HEK293 (cell line): Measurements from ENCODE around the gene BLOC1S3.
"Not testable (repeated sequence)": the region's sequence is repeated elsewhere in the genome, so short reads cannot be mapped to it uniquely, and the experiment has no call there.

ENCODE experiments used
- CTCF ChIA-PET: fragments of 350-600 bp; formaldehyde crosslinking; extraction: SDS; loops from one replicate; lab custom pipeline; 2021; ENCODE audit warnings: antibody characterized with exemption; lab: Yijun Ruan, JAX
- POLR2A ChIA-PET: fragments of 300-600 bp; formaldehyde crosslinking; extraction: SDS; loops from one replicate; lab custom pipeline; 2020; ENCODE audit warnings: antibody characterized with exemption, inconsistent platforms; lab: Yijun Ruan, JAX
- H3K27ac ChIP-seq: fragments of 200-500 bp; sonication (Bioruptor generic); 2 replicates; pipeline ENCODE4 v1.5.1; 2014; ENCODE audit warnings: low read depth, low read length, control low read depth, inconsistent platforms; ENCODE audit errors: extremely low read depth
- H3K36me3 ChIP-seq, 2 experiments: fragments of 200-500 bp in 1 of 2; sonication (Bioruptor generic) in 1 of 2; 1 replicate in 1 of 2; 2 replicates in 1 of 2; pipeline ENCODE4 v1.5.1; 2014 to 2017; ENCODE audit warnings: inconsistent platforms in 2 of 2, low read length in 2 of 2; ENCODE audit not compliant: control insufficient read depth in 2 of 2, insufficient read depth in 1 of 2
- H3K4me1 ChIP-seq: fragments of 200-500 bp; sonication (Bioruptor generic); 2 replicates; pipeline ENCODE4 v1.5.1; 2014; ENCODE audit warnings: mild to moderate bottlenecking, low read length, inconsistent platforms; ENCODE audit not compliant: control insufficient read depth, insufficient read depth
- H3K4me3 ChIP-seq: 2 replicates; pipeline ENCODE4 v1.5.1; 2011; ENCODE audit warnings: low read depth, mild to moderate bottlenecking, control low read depth, low read length, moderate library complexity
- H3K9me3 ChIP-seq: fragments of 200-500 bp; sonication (Bioruptor generic); 2 replicates; pipeline ENCODE4 v1.5.1; 2014; ENCODE audit warnings: low read depth, low read length, inconsistent platforms; ENCODE audit not compliant: control insufficient read depth, insufficient read depth
- HOXA7 ChIP-seq: sonication (generic); formaldehyde crosslinking; IDR thresholded peaks from 2 replicates; pipeline ENCODE4 v1.8.1; 2022; ENCODE audit warnings: missing genetic modification reagents, borderline replicate concordance
- KLF16 ChIP-seq: fragments of 450-650 bp; formaldehyde crosslinking; IDR thresholded peaks from 2 replicates; pipeline ENCODE4 v1.5.1; 2017; ENCODE audit warnings: missing biosample characterization, missing genetic modification characterization
- MZF1 ChIP-seq: fragments of 450-650 bp; formaldehyde crosslinking; IDR thresholded peaks from 2 replicates; pipeline ENCODE4 v1.5.1; 2017; ENCODE audit warnings: missing biosample characterization, missing genetic modification characterization, borderline replicate concordance
- TCF7L2 ChIP-seq: IDR thresholded peaks from 2 replicates; pipeline ENCODE4 v1.6.1; 2011; ENCODE audit warnings: low read depth, mild to moderate bottlenecking, inconsistent platforms, low read length, moderate library complexity, borderline replicate concordance
- ZNF174 ChIP-seq: fragments of 450-650 bp; formaldehyde crosslinking; IDR thresholded peaks from 2 replicates; pipeline ENCODE4 v1.5.0; 2017; ENCODE audit warnings: missing biosample characterization, mild to moderate bottlenecking, missing genetic modification characterization
- ZNF19 ChIP-seq: fragments of 450-650 bp; formaldehyde crosslinking; IDR thresholded peaks from 2 replicates; pipeline ENCODE4; 2016; ENCODE audit warnings: missing biosample characterization, missing genetic modification characterization, low read depth
- ZNF211 ChIP-seq: fragments of 450-650 bp; formaldehyde crosslinking; IDR thresholded peaks from 2 replicates; pipeline ENCODE4 v1.5.1; 2016; ENCODE audit warnings: low read depth, missing biosample characterization, missing genetic modification characterization
- ZNF37A ChIP-seq: fragments of 450-650 bp; IDR thresholded peaks from 2 replicates; pipeline ENCODE4 v1.5.1; 2018; ENCODE audit warnings: missing biosample characterization, missing genetic modification characterization
- ZNF596 ChIP-seq: fragments of 450-650 bp; IDR thresholded peaks from 2 replicates; pipeline ENCODE4 v1.5.0; 2018; ENCODE audit warnings: missing biosample characterization, mild to moderate bottlenecking, missing genetic modification characterization, moderate library complexity
- ZNF623 ChIP-seq: fragments of 450-650 bp; formaldehyde crosslinking; IDR thresholded peaks from 2 replicates; pipeline ENCODE4 v1.5.1; 2016; ENCODE audit warnings: missing biosample characterization, missing genetic modification characterization
- ZNF624 ChIP-seq: fragments of 450-650 bp; formaldehyde crosslinking; IDR thresholded peaks from 2 replicates; pipeline ENCODE4 v1.5.1; 2017; ENCODE audit warnings: missing biosample characterization, missing genetic modification characterization
- ZNF830 ChIP-seq: fragments of 450-650 bp; IDR thresholded peaks from 2 replicates; pipeline ENCODE4 v1.5.0; 2018; ENCODE audit warnings: missing biosample characterization, missing genetic modification characterization, low read depth, mild to moderate bottlenecking, moderate library complexity
- TF ChIP-seq, protein P1 (sequence below): fragments of 450-650 bp; formaldehyde crosslinking; IDR thresholded peaks from 2 replicates; pipeline ENCODE4 v1.5.1; 2016; ENCODE audit warnings: missing biosample characterization, missing genetic modification characterization
- TF ChIP-seq, protein P2 (sequence below): fragments of 450-650 bp; formaldehyde crosslinking; IDR thresholded peaks from 2 replicates; pipeline ENCODE4 v1.5.1; 2016; ENCODE audit warnings: missing biosample characterization, missing genetic modification characterization

BLOC1S3 gene

DNA sequence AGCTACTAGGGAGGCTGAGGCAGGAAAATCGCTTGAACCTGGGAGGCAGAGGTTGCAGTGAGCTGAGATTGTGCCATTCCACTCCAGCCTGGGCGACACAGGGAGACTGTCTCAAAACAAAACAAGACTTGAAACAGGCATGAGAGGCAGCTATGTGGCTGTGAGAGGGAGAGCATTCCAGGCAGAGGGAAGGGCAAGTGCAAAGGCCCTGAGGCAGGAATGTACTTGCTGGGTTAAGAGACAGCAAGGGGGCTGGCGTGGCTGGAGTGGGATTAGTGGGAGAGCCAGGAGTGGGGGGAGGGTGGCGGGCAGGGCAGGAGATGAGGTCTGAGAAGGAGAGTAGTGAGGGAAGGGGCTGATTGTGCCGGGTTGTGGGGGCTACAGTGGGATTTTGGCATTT is 45.3 kb downstream of the BLOC1S3 start:
- no peak overlapping the region for H3K4me3 ChIP-seq
- H3K36me3 ChIP-seq, result no peaks in the 10 kb centered on the region
- TF ChIP-seq, protein P1, sequence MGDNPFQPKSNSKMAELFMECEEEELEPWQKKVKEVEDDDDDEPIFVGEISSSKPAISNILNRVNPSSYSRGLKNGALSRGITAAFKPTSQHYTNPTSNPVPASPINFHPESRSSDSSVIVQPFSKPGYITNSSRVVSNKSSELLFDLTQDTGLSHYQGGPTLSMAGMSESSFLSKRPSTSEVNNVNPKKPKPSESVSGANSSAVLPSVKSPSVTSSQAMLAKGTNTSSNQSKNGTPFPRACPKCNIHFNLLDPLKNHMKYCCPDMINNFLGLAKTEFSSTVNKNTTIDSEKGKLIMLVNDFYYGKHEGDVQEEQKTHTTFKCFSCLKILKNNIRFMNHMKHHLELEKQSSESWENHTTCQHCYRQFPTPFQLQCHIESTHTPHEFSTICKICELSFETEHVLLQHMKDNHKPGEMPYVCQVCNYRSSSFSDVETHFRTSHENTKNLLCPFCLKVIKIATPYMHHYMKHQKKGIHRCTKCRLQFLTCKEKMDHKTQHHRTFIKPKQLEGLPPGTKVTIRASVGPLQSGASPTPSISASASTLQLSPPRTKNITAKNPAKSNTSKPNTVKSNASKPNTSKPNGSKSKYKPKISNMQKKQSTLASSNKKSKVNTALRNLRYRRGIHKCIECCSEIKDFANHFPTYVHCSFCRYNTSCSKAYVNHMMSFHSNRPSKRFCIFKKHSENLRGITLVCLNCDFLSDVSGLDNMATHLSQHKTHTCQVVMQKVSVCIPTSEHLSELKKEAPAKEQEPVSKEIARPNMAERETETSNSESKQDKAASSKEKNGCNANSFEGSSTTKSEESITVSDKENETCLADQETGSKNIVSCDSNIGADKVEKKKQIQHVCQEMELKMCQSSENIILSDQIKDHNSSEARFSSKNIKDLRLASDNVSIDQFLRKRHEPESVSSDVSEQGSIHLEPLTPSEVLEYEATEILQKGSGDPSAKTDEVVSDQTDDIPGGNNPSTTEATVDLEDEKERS (tag by site-specific recombination), result 0 out of 2 replicates have a peak, but pooled peaks have one; percentile 73
- TF ChIP-seq TCF7L2, result no peak
- TF ChIP-seq HOXA7, result no peak
- peak; percentile 98 for TF ChIP-seq ZNF623 (tag by site-specific recombination)
- no peak overlapping the region for H3K27ac ChIP-seq
- POLR2A ChIA-PET, result no interaction called here
- CTCF ChIA-PET, result interaction anchor here (0.7 to 1.3 kb wide), 3 partner anchors 13 to 41 kb away, joined by 3 to 4 read pairs (median 4); no protein-coding TSS in a partner anchor
- no peaks in the 10 kb centered on the region for H3K4me1 ChIP-seq
- H3K9me3 ChIP-seq, result no peaks in the 10 kb centered on the region

DNA sequence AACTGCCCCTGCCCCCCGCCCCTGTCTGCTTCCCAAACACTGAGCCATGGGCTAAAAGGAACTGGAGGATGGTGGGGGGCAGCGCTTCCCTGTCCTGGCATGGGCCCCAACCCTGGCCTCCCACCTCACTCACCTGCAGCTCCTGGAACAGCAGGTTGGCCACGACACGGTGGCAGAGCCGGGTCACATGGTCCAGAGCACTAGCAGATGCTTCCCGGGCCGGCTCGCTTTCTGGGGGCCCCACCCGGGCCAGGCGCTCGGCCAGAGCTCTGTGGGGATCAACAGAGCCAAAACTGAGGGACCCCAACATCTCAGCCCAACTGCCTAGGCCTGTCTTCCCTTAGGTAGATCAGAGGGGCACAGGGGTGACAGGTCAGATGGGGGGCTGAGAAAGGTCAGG is 46.1 kb downstream of the BLOC1S3 start:
- Histone ChIP-seq H3K4me1 (no peaks in the 10 kb centered on the region), H3K9me3 (no peaks in the 10 kb centered on the region), H3K4me3 (no peak overlapping the region), H3K36me3 (no peaks in the 10 kb centered on the region), H3K27ac (no peak overlapping the region)
- POLR2A ChIA-PET, result no interaction called here
- CTCF ChIA-PET, result interaction anchor here (0.7 kb wide), 1 partner anchor 55 kb away, joined by 5 read pairs; no protein-coding TSS in a partner anchor
- TF ChIP-seq ZNF211 (tag by site-specific recombination) (no peak), MZF1 (tag by site-specific recombination) (no peak), ZNF37A (tag by site-specific recombination) (no peak), ZNF174 (tag by site-specific recombination) (no peak), ZNF624 (no peak), KLF16 (tag by site-specific recombination) (no peak), ZNF19 (tag by site-specific recombination) (no peak), ZNF830 (tag by site-specific recombination) (no peak), ZNF596 (tag by site-specific recombination) (no peak)
- TF ChIP-seq, protein P2, sequence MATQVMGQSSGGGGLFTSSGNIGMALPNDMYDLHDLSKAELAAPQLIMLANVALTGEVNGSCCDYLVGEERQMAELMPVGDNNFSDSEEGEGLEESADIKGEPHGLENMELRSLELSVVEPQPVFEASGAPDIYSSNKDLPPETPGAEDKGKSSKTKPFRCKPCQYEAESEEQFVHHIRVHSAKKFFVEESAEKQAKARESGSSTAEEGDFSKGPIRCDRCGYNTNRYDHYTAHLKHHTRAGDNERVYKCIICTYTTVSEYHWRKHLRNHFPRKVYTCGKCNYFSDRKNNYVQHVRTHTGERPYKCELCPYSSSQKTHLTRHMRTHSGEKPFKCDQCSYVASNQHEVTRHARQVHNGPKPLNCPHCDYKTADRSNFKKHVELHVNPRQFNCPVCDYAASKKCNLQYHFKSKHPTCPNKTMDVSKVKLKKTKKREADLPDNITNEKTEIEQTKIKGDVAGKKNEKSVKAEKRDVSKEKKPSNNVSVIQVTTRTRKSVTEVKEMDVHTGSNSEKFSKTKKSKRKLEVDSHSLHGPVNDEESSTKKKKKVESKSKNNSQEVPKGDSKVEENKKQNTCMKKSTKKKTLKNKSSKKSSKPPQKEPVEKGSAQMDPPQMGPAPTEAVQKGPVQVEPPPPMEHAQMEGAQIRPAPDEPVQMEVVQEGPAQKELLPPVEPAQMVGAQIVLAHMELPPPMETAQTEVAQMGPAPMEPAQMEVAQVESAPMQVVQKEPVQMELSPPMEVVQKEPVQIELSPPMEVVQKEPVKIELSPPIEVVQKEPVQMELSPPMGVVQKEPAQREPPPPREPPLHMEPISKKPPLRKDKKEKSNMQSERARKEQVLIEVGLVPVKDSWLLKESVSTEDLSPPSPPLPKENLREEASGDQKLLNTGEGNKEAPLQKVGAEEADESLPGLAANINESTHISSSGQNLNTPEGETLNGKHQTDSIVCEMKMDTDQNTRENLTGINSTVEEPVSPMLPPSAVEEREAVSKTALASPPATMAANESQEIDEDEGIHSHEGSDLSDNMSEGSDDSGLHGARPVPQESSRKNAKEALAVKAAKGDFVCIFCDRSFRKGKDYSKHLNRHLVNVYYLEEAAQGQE, result no peak

DNA sequence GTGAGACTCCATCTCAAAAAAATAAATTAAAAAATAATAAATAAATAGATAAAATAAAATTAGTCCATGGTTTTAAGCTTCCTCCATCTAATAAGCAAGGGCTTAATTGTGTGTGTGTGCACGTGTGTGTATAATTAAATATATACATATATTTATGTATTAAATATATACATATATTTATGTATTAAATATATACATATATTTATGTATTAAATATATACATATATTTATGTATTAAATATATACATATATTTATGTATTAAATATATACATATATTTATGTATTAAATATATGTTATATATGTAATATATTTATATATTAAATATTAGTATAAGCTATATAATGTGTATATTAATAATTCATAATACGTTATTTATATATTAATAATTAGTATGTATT is 50.5 kb downstream of the BLOC1S3 start:
- POLR2A ChIA-PET, H3K36me3 ChIP-seq, H3K9me3 ChIP-seq, H3K4me3 ChIP-seq, H3K27ac ChIP-seq, H3K4me1 ChIP-seq: not testable (repeated sequence)
- CTCF ChIA-PET, result interaction anchor here (0.6 to 1.7 kb wide), 3 partner anchors 15 to 540 kb away, joined by 4 read pairs; partner anchors contain the start of gene SIX5
